ENCODE measurements around the gene MTX3. TPM values are rescaled to one million over a fixed set of nuclear protein-coding genes. Genes with fewer than 3 reads are reported as not detected.
A peak's percentile ranks its signal among the peaks of the same experiment; 100 is the strongest.

Gene MTX3
- total RNA-seq, 4 donors from 2014 or later = 19.6 to 34.0 (median 22.9) TPM

DNA sequence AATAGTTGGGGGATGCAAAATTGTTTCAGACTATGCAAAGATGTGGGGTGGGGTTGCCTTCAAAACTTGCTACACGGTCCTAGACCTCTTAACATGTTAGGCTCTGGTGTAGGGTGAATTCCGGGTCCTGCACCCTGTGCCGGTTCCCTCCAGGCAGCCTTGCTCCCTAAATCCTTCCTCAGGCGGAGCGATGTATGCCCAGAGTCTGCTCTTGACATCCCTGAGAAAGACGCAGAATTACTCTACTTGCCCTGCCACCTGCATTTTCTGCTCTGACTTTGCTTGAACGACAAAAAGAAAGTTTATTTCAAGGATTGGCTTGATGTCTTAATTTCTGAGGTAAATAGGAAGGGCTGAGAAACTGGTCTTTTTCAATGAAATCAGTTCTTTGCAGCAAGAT, 44.8 kb upstream of the MTX3 start:
- no peak overlapping the region for H3K4me3 ChIP-seq (replicated peaks in 1 of 3)
- no peak for DNase-seq
- WGBS, 2 donors = 83 to 92% methylated on average over 7 of the region's 7 CpGs
- intact Hi-C loops (cut with DNase I) = no loop called here
- H3K9me3 ChIP-seq = no peaks in the 10 kb centered on the region
- H3K27ac ChIP-seq = no peak overlapping the region
- no peak for TF ChIP-seq POLR2A (IDR thresholded peaks at IDR 0.05)
- TF ChIP-seq, protein P1, sequence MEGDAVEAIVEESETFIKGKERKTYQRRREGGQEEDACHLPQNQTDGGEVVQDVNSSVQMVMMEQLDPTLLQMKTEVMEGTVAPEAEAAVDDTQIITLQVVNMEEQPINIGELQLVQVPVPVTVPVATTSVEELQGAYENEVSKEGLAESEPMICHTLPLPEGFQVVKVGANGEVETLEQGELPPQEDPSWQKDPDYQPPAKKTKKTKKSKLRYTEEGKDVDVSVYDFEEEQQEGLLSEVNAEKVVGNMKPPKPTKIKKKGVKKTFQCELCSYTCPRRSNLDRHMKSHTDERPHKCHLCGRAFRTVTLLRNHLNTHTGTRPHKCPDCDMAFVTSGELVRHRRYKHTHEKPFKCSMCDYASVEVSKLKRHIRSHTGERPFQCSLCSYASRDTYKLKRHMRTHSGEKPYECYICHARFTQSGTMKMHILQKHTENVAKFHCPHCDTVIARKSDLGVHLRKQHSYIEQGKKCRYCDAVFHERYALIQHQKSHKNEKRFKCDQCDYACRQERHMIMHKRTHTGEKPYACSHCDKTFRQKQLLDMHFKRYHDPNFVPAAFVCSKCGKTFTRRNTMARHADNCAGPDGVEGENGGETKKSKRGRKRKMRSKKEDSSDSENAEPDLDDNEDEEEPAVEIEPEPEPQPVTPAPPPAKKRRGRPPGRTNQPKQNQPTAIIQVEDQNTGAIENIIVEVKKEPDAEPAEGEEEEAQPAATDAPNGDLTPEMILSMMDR (IDR thresholded peaks at IDR 0.05) = no peak
- no peaks in the 10 kb centered on the region for H3K27me3 ChIP-seq
- no peaks in the 10 kb centered on the region for H3K4me1 ChIP-seq
- no peaks in the 10 kb centered on the region for H3K36me3 ChIP-seq

DNA sequence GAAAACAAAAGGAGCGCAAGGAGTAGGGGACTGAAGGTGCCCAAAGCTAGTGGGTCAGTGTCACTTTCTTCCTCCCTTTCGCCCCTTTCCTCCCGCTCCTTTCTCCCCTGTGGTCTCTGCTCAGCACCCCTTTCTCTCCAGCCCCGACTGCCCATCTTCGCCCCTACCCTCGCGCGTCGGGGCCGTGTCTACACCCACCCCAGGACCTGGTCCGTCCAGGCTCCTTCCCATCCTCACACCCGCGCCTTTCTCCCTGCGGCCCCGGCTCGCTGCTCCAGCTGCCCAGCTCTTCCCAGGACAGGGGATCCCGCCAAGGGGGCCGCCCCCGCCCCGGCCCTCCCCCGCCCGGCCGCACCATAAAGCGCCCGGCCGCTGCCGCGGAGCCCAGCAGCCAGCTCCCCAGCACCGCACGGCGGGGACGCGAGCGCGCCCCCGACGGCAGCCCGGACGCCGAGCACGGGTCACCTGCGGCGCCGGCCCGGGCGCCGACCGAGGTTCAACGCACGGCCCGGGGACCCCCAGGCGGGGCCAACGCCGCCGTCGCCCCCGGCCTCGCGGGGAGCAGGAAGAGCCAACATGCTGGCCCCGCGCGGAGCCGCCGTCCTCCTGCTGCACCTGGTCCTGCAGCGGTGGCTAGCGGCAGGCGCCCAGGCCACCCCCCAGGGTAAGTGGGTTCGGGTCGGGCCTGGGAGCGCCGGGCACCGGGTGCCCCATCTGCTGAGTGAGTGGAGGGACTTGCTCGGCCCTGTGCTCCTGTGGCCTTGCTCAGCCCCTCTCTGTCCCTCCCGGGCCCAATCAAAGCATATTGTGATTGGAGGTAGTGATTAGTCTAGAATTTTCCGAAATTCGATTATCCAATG, 44.1 kb upstream of the MTX3 start, which contains the start of gene THBS4:
Gene THBS4, plus strand, starts transcription at position 387 of the 860 bp plus-strand sequence. Its CDS starts 190 bp downstream, at position 577.
- 15 to 16% methylated on average over 22 to 31 of the region's 76 CpGs for WGBS, 2 donors
- H3K4me3 ChIP-seq (replicated peaks in 1 of 3) = peak within 1 kb of the TSS in 1 of 3 donors; percentile 14
- H3K9me3 ChIP-seq = no peaks in the 10 kb centered on the region
- H3K36me3 ChIP-seq = no peaks in the 10 kb centered on the region
- no peak within 1 kb of the TSS for H3K27ac ChIP-seq
- intact Hi-C loops (cut with DNase I) = no loop called here
- TF ChIP-seq, protein P1 (IDR thresholded peaks at IDR 0.05) = no peak
- no peak for TF ChIP-seq POLR2A (IDR thresholded peaks at IDR 0.05)
- no peaks in the 10 kb centered on the region for H3K27me3 ChIP-seq
- H3K4me1 ChIP-seq = no peaks in the 10 kb centered on the region
- DNase-seq = peak in 1 of 2 donors; percentile 3

DNA sequence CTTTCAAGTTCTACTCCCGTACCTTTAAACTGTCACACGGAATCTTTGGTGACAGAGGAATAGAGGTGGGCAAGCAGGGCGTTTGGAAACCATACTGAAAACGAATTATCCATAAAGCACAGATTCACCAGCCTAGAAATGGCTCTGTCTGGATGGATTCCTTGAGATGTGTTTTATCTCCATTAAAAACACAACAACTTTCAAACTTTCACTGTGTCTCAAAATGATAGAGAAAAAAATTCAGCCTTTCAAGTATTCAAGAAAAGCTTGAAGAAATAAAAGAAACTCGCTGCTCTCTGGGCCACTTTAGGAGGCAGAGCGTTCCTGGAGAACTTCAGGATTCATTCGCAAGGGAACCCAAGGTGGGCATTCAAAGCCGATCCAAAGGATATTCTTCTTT, 43.5 kb upstream of the MTX3 start:
- no peak for DNase-seq
- H3K27ac ChIP-seq = no peak overlapping the region
- WGBS, 2 donors = 39 to 41% methylated on average over 8 of the region's 8 CpGs
- intact Hi-C loops (cut with DNase I) = no loop called here
- H3K4me3 ChIP-seq (replicated peaks in 1 of 3) = no peak overlapping the region
- no peaks in the 10 kb centered on the region for H3K27me3 ChIP-seq
- TF ChIP-seq POLR2A (IDR thresholded peaks at IDR 0.05) = no peak
- TF ChIP-seq, protein P1 (IDR thresholded peaks at IDR 0.05) = no peak
- no peaks in the 10 kb centered on the region for H3K36me3 ChIP-seq
- no peaks in the 10 kb centered on the region for H3K9me3 ChIP-seq
- H3K4me1 ChIP-seq = no peaks in the 10 kb centered on the region

DNA sequence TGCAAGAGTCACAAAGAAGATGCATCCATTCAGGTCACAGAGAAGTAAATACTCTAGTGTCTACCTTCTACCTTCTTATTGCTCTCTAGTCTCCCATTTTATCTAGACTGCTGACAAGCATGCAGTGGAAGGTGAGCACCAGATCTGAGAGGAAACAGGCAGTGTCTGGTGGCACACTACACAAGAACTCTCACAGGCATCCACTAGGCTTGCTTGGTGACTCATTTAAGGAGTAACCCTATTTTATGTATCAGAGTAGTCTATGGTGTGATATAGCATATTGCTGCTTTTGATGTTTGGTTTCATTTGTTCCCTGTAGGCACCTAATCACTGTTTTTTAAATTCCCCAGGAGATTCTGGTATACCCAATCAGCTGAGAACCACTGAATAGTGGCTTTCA, 42.5 kb upstream of the MTX3 start:
- no peaks in the 10 kb centered on the region for H3K9me3 ChIP-seq
- TF ChIP-seq POLR2A (IDR thresholded peaks at IDR 0.05) = no peak
- TF ChIP-seq, protein P1 (IDR thresholded peaks at IDR 0.05) = no peak
- no peaks in the 10 kb centered on the region for H3K4me1 ChIP-seq
- no peaks in the 10 kb centered on the region for H3K27me3 ChIP-seq
- H3K36me3 ChIP-seq = no peaks in the 10 kb centered on the region
- DNase-seq = no peak
- no peak overlapping the region for H3K27ac ChIP-seq
- intact Hi-C loops (cut with DNase I) = no loop called here
- H3K4me3 ChIP-seq (replicated peaks in 1 of 3) = no peak overlapping the region

DNA sequence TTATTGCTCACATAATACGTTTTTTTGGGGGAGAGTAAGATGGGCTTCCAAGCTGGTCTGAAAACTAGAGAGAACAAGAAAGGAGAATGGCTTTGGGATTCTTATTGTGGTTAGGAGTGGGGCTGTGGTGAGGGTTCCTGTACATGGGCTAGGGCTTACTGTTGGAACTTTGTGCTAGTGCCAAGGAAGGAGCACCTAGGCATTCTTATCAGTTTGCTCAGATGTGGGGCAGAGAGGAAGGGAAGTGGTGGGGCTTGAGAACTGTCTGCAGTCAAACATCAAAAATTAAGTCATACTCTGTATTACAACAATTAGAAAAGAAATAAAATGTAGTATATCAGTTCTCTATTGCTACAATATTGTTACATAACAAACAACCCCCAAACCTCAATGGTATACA, 40.0 kb upstream of the MTX3 start:
- intact Hi-C loops (cut with DNase I) = no loop called here
- DNase-seq = no peak
- no peaks in the 10 kb centered on the region for H3K36me3 ChIP-seq
- H3K4me1 ChIP-seq = no peaks in the 10 kb centered on the region
- no peaks in the 10 kb centered on the region for H3K9me3 ChIP-seq
- H3K4me3 ChIP-seq (replicated peaks in 1 of 3) = no peak overlapping the region
- no peaks in the 10 kb centered on the region for H3K27me3 ChIP-seq
- 81 to 83% methylated on average over 1 of the region's 1 CpG for WGBS, 2 donors
- TF ChIP-seq POLR2A (IDR thresholded peaks at IDR 0.05) = no peak
- TF ChIP-seq, protein P1 (IDR thresholded peaks at IDR 0.05) = no peak
- H3K27ac ChIP-seq = no peak overlapping the region

Data from thyroid gland (tissue), 4 donors.